G401.6 (cell line): Measurements from ENCODE around the gene CA5A.
A peak's percentile ranks its signal among the peaks of the same experiment; 100 is the strongest.

Source experiments
- FAIRE-seq: peaks from 2 replicates; lab custom pipeline; 2012; peaks lifted over from hg19 to GRCh38; lab: Jason Lieb, UNC

CA5A gene

GRCh38 chr16:87961623-87962022 lies 25.3 kb upstream of the CA5A start:
- no peak for FAIRE-seq

- no peak for FAIRE-seq
Observed at GRCh38 chr16:87960852-87961251, 24.5 kb upstream of the CA5A start.

GRCh38 chr16:87960296-87960695 lies 24.0 kb upstream of the CA5A start:
- no peak for FAIRE-seq

GRCh38 chr16:87959391-87959990 lies 23.2 kb upstream of the CA5A start:
- FAIRE-seq, result no peak

GRCh38 chr16:87958632-87959031 lies 22.3 kb upstream of the CA5A start:
- no peak for FAIRE-seq

GRCh38 chr16:87957296-87958094 lies 21.2 kb upstream of the CA5A start:
- FAIRE-seq, result no peak

- FAIRE-seq, result no peak
Observed at GRCh38 chr16:87956365-87957231, 20.3 kb upstream of the CA5A start.

- FAIRE-seq, result no peak
Observed at GRCh38 chr16:87956098-87956364, 19.7 kb upstream of the CA5A start.

- FAIRE-seq, result no peak
Observed at GRCh38 chr16:87955302-87956097, 19.2 kb upstream of the CA5A start.

- no peak for FAIRE-seq
Observed at GRCh38 chr16:87954826-87955225, 18.5 kb upstream of the CA5A start.

GRCh38 chr16:87954361-87954760 lies 18.0 kb upstream of the CA5A start:
- FAIRE-seq, result no peak

GRCh38 chr16:87953308-87954215 lies 17.2 kb upstream of the CA5A start:
- no peak for FAIRE-seq

- FAIRE-seq, result no peak
Observed at GRCh38 chr16:87952751-87953150, 16.4 kb upstream of the CA5A start.

GRCh38 chr16:87951552-87952538 lies 15.5 kb upstream of the CA5A start:
- no peak for FAIRE-seq

GRCh38 chr16:87950765-87951551 lies 14.6 kb upstream of the CA5A start, which contains the start of gene BANP:
BANP (plus strand) TSS chr16:87951434; CDS start chr16:87975116, 23,682 bp downstream.
- peak; percentile 82 for FAIRE-seq

- no peak for FAIRE-seq
Observed at GRCh38 chr16:87949071-87949744, 12.9 kb upstream of the CA5A start.

GRCh38 chr16:87948735-87949070 lies 12.4 kb upstream of the CA5A start:
- no peak for FAIRE-seq

GRCh38 chr16:87948119-87948545 lies 11.8 kb upstream of the CA5A start:
- no peak for FAIRE-seq
